Stimulated activated CD4-positive, alpha-beta T cell treated with anti-CD3 and anti-CD28 coated beads, Interleukin-15, amount 100 ng/mL, for 1 hour (primary cell): ENCODE measurements around the gene KLHL7.
A peak's percentile ranks its signal among the peaks of the same experiment; 100 is the strongest.
"Not testable (repeated sequence)": the region's sequence is repeated elsewhere in the genome, so short reads cannot be mapped to it uniquely, and the experiment has no call there.

Experiments
- DNase-seq, 2 donors: peaks; one replicate each; pipeline ENCODE4 v3.0.0-alpha.2; 2020; ENCODE audit warnings: low read depth in 1 of 2, low spot score in 1 of 2

Gene KLHL7

DNA sequence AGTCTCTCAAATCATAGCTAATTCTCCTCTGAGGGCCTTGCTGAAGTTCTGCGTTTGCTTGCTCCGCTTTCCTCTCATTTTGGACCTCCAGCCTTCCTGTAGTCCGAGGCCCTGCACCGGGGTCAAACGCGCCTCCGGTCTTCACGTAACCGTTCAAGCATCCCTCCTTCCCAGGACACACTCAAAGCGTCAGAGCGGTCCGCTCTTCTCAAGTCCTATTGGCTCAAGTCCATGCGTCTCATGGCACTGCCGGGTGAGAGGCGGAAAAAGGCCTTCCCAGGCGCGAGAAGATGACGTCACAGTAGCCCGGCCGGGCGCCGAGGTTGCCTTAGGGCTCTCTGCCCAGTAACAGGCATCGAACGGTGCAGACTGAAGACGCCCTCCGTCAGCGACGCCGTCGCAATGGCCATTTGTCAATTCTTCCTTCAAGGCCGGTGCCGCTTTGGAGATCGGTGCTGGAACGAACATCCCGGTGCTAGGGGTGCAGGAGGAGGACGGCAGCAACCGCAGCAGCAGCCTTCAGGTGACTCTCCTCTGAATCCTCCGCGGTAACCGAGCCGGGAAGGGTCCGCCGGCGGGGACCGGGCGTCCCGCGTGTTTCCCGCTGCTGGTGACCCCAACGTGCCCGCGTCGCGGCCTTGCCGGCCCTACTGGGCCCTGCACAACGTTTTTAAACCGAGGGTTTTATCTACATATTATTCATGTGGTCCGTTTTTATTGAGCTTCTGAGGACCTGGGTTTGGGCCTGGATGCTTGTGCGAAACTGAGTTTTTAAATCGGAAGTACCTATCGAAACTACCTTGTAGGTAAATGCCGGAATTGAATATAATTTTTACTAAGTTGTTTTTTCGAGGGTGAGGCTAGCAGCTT is 76.3 kb downstream of the KLHL7 start, which contains the start of gene NUP42:
Gene NUP42, plus strand, starts transcription at position 365 of the 870 bp plus-strand sequence. Its CDS starts 38 bp downstream, at position 403.
- DNase-seq, result peak; percentile 86

DNA sequence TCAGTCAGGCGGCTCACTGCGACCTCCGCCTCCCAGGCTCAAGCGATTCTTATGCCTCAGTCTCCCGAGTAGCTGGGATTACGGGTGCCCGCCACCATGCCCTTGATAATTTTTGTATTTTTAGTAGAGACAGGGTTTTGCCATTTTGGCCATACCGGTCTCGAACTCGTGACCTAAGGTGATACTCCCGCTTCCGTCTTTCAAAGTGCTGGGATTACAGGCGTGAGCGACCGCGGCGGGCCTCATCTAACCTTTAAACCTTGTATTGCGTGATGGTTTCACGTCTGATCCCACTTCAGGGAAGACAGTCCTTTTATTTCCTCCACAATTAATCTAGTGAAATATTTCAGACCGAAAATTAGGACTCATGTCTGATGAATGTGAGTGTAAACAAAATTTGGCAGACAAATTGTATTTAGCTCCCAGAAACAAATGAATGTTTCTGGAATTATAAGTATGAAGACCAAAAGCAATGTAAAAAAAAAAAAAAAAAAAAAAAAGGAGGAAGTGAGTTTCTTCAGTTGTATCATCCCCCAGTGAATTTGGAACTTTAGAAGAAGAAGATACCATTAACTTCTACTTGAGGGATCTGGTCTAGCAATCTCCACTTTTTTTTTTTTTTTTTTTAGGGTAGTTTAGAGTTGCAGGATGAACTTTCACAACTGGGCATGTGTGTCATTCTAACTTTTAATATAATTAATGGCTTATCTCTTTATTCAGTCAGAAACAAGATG is 77.9 kb downstream of the KLHL7 start:
- no peak for DNase-seq

DNA sequence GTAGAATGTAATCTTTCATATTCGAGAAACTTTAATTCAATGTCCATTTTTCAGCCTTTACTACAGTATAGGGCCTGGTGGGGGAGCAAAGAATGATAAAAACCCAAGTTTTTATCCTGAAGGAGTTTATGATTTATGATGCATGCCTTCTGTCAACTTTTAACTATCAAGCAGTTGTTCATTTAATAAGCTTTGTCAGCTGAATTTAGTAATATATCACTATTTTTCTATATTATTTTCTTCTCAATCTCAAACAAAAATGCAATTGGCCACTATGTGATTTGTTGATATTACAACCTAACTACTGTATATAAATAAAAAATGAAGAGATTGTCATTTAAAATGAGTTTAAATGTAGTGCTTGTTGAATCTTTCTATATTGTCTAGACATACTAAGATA is 78.7 kb downstream of the KLHL7 start:
- no peak for DNase-seq

DNA sequence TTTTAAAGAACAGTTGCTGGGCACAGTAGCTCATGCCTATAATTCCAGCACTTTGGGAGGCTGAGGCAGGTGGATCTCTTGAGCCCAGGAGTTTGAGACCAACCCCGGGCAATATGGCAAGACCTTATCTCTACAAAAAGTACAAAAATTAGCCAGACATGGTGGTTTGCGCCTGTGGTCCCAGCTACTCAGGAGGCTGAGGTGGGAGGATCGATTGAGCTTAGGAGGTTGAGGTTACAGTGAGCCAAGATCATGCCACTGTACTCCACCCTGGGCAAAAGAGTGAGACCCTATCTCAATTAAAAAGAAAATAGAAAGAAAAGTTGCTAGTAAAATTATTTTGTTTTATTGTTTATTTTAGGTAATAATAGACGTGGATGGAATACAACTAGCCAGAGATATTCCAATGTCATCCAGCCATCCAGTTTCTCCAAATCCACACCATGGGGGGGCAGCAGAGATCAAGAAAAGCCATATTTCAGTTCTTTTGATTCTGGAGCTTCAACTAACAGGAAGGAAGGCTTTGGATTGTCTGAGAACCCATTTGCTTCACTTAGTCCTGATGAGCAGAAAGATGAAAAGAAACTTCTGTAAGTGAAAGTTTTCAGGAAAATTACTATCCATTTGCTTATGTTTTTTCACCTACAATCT is 79.2 kb downstream of the KLHL7 start:
- DNase-seq, result no peak

DNA sequence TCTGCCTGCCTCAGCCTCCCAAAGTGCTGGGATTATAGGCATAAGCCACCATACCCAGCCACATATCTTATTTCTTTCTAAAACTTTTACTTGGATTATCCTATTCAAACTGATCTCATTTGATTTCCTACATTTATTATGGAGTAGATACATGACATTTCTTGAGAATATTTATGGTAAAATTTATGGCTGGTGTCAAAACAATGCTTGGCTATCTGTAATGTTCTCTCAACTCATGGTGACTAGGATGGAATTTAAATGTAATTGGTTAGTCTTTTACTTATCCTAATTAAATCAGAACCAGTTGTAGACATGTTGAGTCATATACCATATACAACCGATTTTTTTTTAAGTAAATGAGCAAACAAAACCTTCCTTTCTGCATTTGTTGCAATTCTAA is 80.4 kb downstream of the KLHL7 start:
- no peak for DNase-seq

DNA sequence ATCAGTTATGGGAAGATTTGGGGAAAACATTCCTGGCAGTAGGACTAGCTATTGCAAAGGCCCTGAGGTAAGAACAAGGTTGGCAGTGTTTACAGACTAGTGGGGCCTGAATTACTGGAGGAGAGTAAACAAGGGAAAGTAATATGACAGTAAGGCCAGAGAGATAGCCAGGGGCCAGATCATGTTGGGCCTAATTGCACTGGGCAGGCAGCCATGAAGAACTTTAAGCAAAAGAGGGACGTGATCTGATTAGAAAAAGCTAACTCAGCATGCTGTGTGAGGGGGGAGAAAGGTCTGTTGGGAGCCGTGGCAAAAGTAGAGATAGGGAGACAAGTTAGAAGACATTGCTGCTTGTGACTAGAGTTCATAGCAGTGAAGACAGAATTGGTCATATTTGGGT is 85.4 kb downstream of the KLHL7 start:
- DNase-seq, result no peak

DNA sequence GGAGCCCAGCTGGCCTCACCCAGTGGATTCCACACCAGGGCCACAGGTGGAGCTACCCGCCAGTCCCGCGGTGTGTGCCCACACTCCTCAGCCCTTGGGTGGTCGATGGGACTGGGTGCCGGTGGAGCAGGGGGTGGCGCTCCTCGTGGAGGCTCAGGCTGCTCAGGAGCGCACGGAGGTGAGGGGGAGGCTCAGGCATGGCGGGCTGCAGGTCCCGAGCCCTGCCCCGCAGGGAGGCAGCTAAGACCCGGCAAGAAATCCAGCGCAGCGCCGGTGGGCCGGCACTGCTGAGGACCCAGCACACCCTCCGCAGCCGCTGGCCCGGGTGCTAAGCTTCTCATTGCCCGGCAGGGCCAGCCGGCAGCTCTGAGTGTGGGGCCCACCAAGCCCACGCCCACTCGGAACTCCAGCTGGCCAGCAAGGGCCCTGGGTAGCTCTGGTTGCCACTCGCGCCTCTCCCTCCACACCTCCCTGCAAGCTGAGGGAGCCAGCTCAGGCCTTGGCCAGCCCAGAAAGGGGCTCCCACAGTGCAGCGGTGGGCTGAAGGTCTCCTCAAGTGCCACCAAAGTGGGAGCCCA is 88.2 kb downstream of the KLHL7 start:
- DNase-seq, result not testable (repeated sequence)

DNA sequence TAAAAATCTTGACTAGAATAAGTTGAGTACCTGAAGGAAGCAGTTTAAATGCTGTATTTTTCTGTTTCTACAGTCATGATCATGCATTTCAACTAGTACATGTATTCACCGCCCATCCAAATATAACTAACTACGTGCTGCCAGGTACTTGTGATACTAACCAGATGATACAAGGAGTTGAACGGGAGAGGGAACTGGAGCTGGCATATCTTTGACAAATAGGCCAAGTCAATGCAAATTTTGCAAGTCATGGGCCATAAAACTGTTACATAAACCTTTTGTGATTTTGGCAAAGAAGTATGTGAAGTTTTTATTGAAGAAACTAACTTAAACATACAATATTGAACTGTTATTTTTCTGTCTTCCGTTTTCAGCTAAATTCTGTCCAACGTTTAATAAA is 90.7 kb downstream of the KLHL7 start:
- DNase-seq, result no peak

DNA sequence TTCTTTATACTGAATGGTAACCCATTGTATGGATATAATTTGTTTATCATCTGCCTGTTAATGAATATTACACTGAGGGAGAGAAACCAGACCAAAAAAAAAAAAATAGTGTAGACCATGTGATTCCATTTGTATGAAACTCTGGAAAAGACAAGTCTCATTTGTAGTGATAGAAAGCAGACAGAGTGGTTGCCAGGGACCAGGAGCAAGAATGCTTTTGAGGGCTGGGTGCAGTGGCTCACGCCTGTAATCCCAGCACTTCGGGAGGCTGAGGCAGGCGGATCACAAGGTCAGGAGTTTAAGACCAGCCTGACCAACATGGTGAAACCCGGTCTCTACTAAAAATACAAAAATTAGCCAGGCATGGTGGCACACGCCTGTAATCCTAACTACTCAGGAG is 92.2 kb downstream of the KLHL7 start:
- not testable (repeated sequence) for DNase-seq

DNA sequence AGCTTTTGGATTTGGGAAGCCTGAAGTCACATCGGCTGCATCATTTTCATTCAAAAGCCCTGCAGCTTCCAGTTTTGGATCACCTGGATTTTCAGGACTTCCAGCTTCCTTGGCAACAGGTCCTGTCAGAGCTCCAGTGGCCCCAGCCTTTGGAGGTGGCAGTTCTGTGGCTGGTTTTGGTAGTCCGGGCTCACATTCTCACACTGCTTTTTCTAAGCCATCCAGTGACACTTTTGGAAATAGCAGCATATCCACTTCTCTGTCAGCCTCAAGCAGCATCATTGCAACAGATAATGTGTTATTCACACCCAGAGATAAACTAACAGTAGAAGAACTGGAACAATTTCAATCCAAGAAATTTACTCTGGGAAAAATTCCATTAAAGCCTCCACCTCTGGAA is 94.7 kb downstream of the KLHL7 start:
- no peak for DNase-seq

DNA sequence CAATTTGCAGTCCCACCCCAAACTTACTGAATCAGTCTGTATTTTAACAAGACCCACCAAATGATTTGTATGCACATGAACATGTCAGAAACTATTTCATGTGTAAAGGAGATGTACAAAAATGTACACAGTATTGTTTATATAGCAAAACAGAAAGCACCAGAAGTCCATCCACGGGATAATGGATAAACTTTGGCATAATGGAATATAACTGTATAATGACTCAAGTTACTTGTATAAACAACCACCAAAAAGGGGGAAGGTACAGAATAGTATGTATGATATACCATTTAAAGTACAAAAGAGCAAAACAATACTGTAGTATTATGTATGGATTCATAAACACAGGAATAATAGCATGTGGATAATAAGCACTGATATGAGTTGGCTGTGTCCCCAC is 98.7 kb downstream of the KLHL7 start:
- no peak for DNase-seq

DNA sequence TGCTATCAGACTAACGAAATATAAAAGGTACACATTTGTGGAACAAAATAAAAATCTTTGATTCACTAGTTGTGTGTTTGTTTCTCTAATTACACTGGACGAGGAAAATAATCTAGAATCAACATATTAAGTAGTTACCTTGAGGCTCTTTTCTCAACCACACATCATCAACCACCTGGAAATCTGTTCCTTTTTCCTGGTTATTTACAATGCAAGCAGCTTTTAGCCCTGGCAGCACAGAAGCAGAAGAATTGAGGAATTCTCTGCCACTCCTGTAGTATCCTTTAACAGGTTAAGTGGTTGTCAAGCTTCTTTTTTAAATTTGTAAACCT is 100.0 kb downstream of the KLHL7 start:
- DNase-seq, result no peak

DNA sequence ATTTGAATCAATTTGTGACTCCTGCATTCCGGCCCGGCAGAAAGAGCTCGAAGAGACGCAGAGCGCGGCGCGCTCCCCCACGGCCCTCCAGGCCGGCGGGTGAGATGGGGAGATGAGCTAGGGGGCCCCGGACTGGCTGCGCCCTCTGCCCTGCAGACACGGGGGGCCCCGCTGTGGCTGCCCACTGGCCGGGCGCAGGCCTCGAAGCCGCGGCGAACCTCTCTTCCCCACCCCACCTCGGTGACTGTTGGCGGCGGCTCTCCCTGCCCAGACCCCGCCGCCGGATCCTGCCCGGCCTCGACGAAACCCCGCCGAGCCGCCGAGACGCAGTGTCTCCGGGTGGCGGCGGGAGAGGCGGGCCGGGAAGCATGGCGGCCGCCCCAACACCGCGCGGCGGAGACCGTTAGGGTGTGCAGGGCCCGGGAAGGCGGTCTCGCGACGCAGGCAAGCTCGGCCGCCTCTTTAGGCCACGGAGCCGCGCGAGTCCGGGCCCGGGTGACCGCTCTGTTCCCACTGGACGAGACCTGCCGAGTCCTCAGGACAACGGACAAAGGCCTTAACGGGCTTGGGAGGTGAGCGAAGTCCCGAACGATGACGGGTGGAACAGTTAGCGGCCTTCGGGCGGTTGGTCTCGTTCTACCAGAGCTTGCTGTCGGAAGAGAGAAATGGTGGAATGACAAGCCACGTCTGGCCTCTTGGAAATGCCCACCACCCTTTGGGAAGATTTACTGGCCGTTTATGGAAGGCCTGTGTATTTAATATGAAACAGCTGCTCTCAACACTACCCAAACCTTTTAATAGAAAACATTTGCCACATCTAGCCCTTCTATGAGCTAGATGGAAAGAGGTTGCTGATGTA is 100.6 kb downstream of the KLHL7 start:
- DNase-seq, result no peak

DNA sequence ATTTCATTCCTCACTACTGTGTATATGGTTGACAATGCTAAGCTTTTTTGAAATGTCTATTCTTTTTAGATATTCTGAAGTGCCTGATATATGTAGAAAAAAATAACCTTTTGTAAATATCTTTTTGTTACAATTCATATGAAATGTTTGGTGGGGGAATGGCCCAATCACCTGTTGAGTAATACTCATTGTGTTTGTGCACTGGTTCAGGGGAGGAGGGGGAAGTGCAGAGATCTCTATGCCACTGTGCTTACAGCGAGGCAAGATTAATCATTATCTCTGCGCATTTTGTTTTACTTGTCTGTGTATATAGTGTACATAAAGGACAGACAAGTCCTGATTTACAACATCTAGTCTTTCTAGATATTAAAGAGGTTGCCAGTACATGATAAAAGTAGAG is 101.4 kb downstream of the KLHL7 start:
- DNase-seq, result no peak

DNA sequence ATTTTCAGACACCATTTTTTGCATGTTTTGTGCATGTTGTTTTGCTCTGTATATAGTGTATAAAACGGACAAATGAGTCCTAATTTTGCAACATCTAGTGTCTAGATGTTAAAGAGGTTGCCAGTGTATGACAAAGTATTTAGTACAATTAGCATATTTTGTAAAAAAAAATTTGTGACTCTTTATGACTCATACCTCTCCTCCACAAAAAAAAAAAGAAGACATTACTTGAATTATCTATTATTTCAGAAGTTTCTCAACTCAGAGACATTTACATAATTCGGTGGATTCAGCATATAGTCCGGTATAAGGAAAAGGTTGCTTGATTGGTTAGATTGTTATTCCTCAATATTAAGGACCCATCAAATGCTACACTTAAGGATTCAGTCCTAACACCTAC is 102.3 kb downstream of the KLHL7 start:
- DNase-seq, result no peak

DNA sequence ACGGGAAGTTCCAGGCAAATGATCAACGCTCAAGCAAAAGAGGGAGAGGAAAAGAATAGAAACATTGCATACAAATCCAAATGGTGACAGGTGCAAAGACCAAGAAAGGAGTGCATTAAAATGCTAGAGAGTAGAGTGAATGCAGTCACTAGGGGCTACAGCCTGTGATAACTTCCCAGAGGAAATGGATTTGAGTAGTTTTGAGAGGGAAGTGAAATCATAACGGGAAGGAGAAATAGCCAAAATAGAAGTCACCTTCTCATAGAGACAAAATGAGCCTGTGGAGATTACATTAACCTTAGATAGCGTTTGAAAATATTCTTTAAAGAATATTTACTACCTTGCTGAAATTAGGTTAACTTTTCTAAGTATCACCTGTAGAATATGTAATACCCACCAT is 102.7 kb downstream of the KLHL7 start:
- DNase-seq, result no peak

DNA sequence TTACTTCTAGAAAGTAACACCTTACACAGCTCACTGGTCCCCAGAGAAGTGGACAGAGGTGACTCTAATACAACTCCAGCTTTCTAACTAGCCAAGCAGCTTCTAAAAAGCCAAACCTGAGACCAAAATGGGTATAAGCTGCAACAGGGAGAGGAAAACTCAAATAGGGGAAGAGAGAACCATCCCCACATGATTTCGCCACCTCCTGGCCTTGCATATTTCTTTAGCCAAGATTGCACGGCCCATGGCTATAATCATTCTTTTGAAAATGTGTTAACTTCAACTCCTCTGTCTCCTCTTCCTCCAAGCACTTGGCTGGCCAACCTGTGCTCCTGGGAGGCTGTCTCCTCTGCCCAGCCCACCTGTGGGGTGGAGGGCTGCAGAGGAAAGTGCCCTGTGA is 104.9 kb downstream of the KLHL7 start:
- DNase-seq, result no peak

DNA sequence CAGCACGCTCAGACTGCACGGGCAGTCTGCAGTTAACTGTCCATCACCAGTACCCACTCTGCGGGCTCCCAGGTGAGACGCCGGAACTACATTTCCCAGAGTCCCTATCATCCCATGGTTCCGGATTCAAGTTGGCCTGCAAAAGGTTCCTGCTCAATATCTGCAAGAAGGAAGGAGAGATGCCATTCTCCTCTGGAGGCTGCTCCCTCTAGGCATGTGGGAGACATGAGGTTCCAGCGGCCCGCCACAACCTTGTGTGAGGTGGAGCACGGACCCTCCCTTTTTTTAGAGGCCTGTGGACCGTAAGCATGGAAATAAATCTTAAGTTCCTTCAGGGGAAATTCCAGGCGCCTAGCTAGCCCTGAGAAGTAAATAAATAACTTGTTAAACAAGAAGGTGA is 106.0 kb downstream of the KLHL7 start:
- no peak for DNase-seq

DNA sequence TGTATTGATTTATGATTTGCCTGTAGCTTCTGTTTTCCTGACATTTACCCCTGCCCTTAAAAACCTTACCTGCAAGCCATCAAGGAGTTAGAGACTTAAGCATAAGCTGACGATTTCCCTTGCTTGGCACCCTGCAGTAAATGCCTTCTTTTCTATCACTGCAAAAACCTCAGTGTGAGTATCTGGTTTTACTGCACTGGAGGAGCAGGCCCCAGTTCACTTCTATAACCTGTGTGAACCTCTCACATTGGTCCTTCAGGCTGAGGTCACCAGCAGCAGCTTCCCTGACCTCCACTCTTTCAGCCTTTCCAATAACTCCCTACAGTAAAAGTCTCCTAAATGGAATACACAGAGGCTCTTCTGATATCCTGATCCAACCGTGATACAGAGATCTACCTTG is 106.8 kb downstream of the KLHL7 start:
- DNase-seq, result no peak

DNA sequence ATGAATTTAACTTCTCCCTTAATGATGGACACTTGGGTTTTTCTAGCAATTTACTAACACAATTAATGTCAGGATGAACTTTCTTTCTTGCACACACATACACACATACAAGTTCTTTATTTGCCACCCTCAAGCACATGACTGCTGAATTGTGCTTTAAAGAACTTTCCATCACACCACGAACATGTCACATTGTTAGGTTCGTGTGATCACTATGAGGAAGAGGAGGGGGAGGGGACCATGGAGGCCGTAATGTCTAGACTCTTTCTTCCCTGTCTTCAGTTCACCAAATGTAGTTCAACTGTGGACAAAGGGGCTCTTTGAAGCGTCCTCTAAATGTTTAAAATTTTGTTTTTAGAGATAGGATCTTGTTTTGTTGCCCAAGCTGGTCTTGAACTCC is 107.3 kb downstream of the KLHL7 start:
- no peak for DNase-seq

DNA sequence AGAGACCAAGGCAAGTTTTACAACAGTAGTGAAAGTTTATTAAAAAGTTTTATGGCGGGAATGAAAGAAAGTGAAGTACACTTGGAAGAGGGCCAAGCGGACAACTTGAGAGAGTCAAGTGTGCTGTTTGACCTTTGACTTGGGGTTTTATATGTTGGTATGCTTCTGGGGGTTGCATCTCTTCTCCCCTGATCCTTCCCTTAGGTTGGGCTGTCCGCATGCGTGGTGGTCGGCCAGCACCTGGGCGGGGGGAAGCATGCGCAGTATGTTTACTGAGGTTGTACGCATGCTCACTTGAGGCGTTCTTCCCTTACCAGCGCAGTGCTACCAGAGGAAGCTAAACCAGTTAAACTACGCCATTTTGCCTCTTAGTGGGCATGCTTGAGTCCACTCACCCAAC is 108.2 kb downstream of the KLHL7 start:
- no peak for DNase-seq
